ENCODE data around the gene TNFSF12.

Gene TNFSF12, protein sequence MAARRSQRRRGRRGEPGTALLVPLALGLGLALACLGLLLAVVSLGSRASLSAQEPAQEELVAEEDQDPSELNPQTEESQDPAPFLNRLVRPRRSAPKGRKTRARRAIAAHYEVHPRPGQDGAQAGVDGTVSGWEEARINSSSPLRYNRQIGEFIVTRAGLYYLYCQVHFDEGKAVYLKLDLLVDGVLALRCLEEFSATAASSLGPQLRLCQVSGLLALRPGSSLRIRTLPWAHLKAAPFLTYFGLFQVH

DNA sequence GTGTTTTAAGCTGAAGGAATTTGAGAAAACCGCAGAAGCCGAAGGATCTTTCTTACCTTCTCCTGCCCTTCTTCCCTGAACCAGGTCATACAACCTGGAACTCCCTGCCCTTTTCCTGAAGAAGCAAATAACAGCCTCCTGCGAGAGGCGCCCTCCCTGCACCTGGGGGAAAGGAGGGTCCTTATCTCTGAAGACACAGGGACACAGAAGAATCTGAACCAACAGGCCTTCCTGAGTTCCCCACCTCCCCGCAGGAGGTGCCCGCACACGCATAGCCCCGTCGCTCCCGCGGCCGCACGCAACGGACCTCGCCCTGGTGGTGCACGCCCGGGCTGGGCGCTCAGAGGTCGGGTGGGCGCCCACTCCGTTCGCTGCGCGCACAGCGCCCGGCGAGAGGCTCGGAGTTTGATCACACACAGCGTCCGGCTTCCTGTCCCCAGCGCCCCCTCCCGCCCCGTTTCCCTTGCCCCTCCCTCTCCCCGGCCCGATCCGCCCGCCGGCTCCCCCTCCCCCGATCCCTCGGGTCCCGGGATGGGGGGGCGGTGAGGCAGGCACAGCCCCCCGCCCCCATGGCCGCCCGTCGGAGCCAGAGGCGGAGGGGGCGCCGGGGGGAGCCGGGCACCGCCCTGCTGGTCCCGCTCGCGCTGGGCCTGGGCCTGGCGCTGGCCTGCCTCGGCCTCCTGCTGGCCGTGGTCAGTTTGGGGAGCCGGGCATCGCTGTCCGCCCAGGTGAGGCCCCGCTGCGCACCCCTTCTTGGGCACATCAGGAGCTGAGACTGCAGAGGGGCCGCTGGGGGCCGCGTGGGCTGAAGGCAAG, at the start of gene TNFSF12:
TNFSF12 (plus strand) TSS at position 474 of the 816 bp plus-strand sequence; CDS start at position 570, 96 bp downstream.
- DNase-seq = peak in 1 of 2 donors; percentile 44

GRCh38 chr17:7499161-7499560, 49.7 kb upstream of the TNFSF12 start:
- DNase-seq = no peak

DNA sequence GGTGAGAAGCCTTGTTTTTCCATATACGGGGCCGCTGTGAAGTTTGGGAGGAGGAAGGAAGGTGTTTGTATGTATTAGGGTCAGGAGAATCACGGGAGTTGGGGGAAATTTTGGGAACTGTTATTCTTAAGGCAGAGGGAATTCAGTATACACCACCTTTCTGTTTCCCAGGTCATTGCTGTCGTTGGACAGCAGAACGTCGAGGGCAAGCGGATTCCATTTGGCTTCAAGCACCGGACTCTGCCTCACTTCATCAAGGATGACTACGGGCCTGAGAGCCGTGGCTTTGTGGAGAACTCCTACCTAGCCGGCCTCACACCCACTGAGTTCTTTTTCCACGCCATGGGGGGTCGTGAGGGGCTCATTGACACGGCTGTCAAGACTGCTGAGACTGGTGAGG, 47.1 kb upstream of the TNFSF12 start:
- no peak for DNase-seq

DNA sequence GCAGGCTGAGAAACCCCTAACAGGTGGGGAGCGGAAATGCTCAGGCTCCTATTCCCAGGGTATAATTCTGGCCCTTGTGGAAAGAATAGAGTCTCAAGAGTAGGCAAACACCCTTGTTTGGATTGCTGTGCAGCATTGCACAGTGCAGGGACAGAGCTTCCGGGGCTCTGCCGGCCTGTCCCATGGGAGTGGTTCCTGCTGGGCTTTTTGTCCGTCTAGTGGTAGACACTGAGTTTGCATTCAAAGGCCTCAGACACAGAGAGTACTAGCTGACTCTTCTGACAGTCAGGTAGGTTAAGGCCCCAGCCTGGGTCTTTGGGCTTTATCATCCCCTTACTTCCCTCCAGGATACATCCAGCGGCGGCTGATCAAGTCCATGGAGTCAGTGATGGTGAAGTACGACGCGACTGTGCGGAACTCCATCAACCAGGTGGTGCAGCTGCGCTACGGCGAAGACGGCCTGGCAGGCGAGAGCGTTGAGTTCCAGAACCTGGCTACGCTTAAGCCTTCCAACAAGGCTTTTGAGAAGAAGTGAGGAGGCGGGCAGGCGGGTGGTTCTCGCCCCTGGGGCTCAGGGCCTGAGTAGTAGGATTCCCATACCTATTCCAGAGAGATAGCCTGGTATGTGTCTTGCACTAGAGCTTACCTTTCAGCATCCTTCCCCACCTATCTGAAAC, 46.5 kb upstream of the TNFSF12 start:
- no peak for DNase-seq

DNA sequence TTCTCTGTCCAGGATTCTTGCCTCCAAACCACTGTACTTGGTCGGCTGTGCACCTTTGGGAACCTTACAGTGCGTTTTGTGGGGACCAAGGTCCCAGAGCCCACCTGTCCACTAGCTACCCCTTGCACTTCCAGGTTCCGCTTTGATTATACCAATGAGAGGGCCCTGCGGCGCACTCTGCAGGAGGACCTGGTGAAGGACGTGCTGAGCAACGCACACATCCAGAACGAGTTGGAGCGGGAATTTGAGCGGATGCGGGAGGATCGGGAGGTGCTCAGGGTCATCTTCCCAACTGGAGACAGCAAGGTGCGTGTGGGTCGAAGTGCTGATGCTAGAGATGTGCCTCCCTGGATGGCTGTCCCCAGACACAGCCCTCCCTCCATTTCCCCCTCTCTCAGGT, 45.9 kb upstream of the TNFSF12 start:
- DNase-seq = no peak

DNA sequence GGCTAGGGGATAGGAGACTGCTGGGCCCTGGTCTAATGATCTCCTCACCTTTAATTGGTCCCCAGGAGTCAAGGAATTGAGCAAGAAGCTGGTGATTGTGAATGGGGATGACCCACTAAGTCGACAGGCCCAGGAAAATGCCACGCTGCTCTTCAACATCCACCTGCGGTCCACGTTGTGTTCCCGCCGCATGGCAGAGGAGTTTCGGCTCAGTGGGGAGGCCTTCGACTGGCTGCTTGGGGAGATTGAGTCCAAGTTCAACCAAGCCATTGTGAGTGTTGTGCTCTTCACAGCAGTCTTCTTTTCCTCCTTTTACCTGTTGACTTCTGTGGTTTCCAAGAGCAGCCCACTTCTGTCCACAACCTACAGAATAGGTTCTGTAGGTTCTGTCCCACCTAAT, 45.3 kb upstream of the TNFSF12 start:
- DNase-seq = no peak

DNA sequence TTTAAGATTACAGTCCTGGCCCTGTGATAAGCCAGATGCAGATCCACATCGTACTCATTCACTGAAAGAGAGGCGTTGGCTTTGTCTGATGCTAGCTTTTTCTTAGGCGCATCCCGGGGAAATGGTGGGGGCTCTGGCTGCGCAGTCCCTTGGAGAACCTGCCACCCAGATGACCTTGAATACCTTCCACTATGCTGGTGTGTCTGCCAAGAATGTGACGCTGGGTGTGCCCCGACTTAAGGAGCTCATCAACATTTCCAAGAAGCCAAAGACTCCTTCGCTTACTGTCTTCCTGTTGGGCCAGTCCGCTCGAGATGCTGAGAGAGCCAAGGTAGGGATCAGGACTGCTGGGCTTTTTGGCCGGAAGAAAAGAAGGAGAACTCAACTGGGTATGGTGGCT, 40.7 kb upstream of the TNFSF12 start:
- no peak for DNase-seq

GRCh38 chr17:7508846-7509245, 40.0 kb upstream of the TNFSF12 start:
- no peak for DNase-seq

GRCh38 chr17:7509937-7510336, 38.9 kb upstream of the TNFSF12 start:
- DNase-seq = no peak

DNA sequence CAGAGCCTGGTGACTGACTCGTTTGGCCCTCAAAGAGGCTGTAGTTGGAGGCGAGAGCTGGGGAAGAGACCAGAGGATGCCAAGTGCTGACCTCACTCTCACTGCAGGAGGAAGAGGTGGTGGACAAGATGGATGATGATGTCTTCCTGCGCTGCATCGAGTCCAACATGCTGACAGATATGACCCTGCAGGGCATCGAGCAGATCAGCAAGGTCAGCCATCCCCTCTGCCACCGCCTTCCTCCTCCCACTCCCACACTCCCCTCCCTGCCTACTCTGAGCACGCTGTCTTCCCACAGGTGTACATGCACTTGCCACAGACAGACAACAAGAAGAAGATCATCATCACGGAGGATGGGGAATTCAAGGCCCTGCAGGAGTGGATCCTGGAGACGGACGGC, 37.8 kb upstream of the TNFSF12 start:
- DNase-seq = no peak

GRCh38 chr17:7512105-7512504, 36.8 kb upstream of the TNFSF12 start:
- DNase-seq = no peak

DNA sequence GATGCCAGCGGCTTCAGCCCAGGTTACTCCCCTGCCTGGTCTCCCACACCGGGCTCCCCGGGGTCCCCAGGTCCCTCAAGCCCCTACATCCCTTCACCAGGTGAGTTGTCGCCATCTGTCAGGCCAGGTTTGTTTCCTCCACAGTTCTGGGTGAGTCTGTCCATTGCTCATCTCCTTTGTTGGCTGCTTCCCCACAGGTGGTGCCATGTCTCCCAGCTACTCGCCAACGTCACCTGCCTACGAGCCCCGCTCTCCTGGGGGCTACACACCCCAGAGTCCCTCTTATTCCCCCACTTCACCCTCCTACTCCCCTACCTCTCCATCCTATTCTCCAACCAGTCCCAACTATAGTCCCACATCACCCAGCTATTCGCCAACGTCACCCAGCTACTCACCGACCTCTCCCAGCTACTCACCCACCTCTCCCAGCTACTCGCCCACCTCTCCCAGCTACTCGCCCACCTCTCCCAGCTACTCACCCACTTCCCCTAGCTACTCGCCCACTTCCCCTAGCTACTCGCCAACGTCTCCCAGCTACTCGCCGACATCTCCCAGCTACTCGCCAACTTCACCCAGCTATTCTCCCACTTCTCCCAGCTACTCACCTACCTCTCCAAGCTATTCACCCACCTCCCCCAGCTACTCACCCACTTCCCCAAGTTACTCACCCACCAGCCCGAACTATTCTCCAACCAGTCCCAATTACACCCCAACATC, 35.9 kb upstream of the TNFSF12 start:
- no peak for DNase-seq

- no peak for DNase-seq
These were observed 34.9 kb upstream of the TNFSF12 start for GRCh38 chr17:7513850-7514419.

GRCh38 chr17:7515911-7516610, 32.8 kb upstream of the TNFSF12 start:
- DNase-seq = no peak

GRCh38 chr17:7523033-7523432, 25.8 kb upstream of the TNFSF12 start:
- DNase-seq = peak; percentile 40 to 44

DNA sequence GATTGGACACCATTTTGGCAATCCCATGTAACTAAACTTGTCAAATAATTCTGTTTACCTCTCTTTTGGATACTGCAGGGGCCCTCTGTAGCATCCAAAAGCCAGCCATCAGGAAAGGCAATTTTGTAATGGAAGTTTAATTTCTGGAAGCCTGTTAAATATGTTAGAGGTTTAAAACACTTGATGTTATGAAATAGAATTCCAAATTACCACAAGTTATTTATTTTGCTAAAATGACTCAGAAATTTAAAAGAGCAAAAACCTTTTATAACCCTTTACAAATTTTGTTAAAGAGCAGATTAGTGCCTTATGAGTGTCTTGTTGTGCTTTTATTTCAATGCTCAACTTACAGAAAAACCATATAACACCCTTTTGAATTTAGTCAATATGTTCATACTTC, 20.0 kb upstream of the TNFSF12 start:
- DNase-seq = no peak

DNA sequence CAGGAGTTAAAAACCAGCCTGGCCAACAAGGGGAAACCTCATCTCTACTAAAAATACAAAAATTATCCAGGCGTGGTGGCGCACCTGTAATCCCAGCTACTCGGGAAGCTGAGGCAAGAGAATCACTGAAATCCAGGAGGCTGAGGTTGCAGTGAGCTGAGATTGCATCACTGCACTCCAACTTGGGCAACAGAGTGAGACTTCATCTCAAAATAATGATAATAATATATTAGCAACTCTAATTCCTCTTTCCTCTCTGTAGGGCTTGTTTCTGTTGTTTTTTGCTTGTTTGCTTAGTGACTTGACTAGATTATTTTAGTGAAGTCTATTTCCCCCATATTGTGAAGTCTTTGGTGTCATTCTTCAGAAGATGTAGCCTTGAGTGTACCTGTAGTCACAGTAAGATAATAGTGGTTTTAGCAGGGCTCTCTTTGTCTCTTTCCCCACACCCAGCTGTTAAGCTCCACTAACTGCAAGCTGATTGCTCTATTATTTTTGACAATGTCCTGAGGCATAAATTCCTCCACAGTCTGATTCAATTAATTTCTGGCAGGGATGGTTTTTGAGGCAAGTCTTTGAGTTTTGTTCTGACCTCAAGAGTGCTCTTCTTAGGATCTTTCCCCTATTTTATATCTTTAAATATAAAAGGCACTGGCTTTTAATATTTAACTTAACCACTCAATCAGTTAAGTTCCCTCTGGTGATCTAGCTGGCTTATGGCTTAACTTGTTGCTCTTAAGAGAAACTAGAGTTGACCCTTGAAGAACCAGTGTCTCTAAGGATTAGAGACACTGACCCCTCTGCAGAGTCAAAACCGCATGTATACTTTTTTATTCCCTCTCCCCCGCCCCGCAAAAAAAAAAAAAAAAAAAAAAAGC, 18.6 kb upstream of the TNFSF12 start:
- DNase-seq = no peak

DNA sequence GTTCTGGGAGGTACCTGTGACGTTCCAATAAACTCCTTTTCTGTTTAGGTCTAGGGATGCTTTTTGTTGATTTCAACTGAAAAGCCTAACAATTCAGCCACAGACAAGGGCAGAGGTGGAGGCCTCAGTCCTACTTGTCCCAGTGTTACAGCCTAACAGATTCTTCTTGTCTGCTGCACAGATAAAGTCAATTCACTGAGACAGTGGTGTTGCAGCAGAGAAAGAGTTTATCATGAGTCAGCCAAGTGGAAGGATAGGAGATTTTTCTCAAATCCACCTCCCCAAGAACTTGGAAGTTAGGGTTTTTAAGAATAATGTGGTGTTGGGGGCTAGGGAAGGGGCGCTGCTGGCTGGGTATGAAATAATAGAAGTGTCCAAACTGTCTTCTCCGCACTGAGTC, 10.8 kb upstream of the TNFSF12 start:
- no peak for DNase-seq

DNA sequence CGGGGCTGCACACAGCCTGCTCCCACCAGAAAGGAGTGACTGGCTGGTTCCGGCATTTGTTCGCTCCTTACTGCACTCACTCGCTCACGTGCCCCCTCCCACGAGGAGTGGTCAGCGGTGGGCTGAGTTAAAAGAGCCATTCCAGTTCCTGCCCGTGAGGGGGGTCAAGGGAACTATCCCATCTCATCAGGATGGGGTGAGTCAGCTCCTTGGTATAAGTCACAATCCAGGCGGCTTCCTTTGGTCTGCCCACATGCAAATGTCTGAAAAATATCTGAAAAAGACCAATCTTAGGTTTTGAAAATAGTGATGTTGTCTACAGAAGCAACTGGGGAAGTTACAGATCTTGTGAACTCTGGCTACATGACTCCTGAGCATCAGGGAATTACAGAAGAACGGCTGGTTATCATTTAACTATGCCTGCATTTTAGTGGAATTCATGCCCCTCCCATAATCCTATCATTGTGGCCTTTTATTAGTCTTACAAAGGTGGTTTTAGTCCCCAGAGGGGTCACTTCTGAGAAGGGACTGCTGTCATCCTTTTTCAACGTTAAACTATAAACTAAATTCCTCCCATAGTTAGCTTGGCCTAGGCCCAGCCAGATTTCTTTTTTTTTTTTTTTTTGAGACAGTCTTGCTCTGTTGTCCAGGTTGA, 9.8 kb upstream of the TNFSF12 start:
- DNase-seq = no peak

GRCh38 chr17:7541074-7541621, 7.7 kb upstream of the TNFSF12 start:
- DNase-seq = no peak

Measured in stimulated activated CD4-positive, alpha-beta T cell treated with anti-CD3 and anti-CD28 coated beads, Interleukin-2, amount 100 ng/mL, for 48 hours (primary cell).